Measurements from ENCODE around the gene PRICKLE2.

PRICKLE2 gene

GRCh38 chr3:64047787-64048186 is 177.5 kb downstream of the PRICKLE2 start:
- intact Hi-C loops (cut with micrococcal nuclease) = no loop called here
- H3K36me3 Mint-ChIP-seq (ENCODE audit: low read depth) = no peaks in the 10 kb centered on the region
- H3K9me3 Mint-ChIP-seq = no peaks in the 10 kb centered on the region
- H3K4me3 Mint-ChIP-seq = no peak overlapping the region
- peaks cover 14% of the 10 kb centered on the region for H3K4me1 Mint-ChIP-seq (ENCODE audit: low read depth)
- peaks cover 8% of the 10 kb centered on the region for H3K27me3 Mint-ChIP-seq
- H3K27ac Mint-ChIP-seq = no peak overlapping the region

GRCh38 chr3:64046996-64047594 is 178.2 kb downstream of the PRICKLE2 start:
- peaks cover 8% of the 10 kb centered on the region for H3K27me3 Mint-ChIP-seq
- no peak overlapping the region for H3K27ac Mint-ChIP-seq
- no peaks in the 10 kb centered on the region for H3K9me3 Mint-ChIP-seq
- intact Hi-C loops (cut with micrococcal nuclease) = no loop called here
- peaks cover 14% of the 10 kb centered on the region for H3K4me1 Mint-ChIP-seq (ENCODE audit: low read depth)
- no peak overlapping the region for H3K4me3 Mint-ChIP-seq
- H3K36me3 Mint-ChIP-seq (ENCODE audit: low read depth) = no peaks in the 10 kb centered on the region

- intact Hi-C loops (cut with micrococcal nuclease) = no loop called here
- no peaks in the 10 kb centered on the region for H3K9me3 Mint-ChIP-seq
- H3K4me1 Mint-ChIP-seq (ENCODE audit: low read depth) = peaks cover 14% of the 10 kb centered on the region
- H3K4me3 Mint-ChIP-seq = no peak overlapping the region
- no peaks in the 10 kb centered on the region for H3K36me3 Mint-ChIP-seq (ENCODE audit: low read depth)
- H3K27me3 Mint-ChIP-seq = peaks cover 12% of the 10 kb centered on the region
- no peak overlapping the region for H3K27ac Mint-ChIP-seq
These were observed 178.7 kb downstream of the PRICKLE2 start for GRCh38 chr3:64046592-64046991.

GRCh38 chr3:64042952-64043351 is 182.3 kb downstream of the PRICKLE2 start:
- Mint-ChIP-seq H3K9me3 (no peaks in the 10 kb centered on the region), H3K4me3 (no peak overlapping the region), H3K36me3 (ENCODE audit: low read depth) (no peaks in the 10 kb centered on the region), H3K27ac (no peak overlapping the region), H3K4me1 (ENCODE audit: low read depth) (peaks cover 5% of the 10 kb centered on the region), H3K27me3 (peaks cover 14% of the 10 kb centered on the region)
- intact Hi-C loops (cut with micrococcal nuclease) = no loop called here

Data from dendritic cell treated with granulocyte-macrophage colony-stimulating factor and Interleukin-4, amounts not matched to agents 40 ng/mL and 50 ng/mL, for 4 days (primary cell).